H1 (cell line): ENCODE results near the gene SAMD4A. TPM values are rescaled to one million over a fixed set of nuclear protein-coding genes. Genes with fewer than 3 reads are reported as not detected.

ENCODE experiments used
- CTCF ChIA-PET: fragments of 300-600 bp; sonication (Branson Sonifier 250); formaldehyde crosslinking; loops from one replicate; lab custom pipeline; 2021; ENCODE audit not compliant: partially characterized antibody; lab: Charles Lee
- POLR2A ChIA-PET: fragments of 300-600 bp; sonication (Branson Sonifier 250); formaldehyde crosslinking; loops from one replicate; lab custom pipeline; 2021; ENCODE audit warnings: inconsistent platforms; ENCODE audit not compliant: partially characterized antibody; lab: Charles Lee
- DNase-seq, 2 experiments: peaks; one replicate each; pipeline versions ENCODE4 v3.0.0 to v3.0.0-alpha.2; 2010 to 2022; ENCODE audit warnings: low spot score in 2 of 2, low read depth in 1 of 2, mixed read lengths in 1 of 2
- FAIRE-seq: peaks from 2 replicates; lab custom pipeline; 2011; peaks lifted over from hg19 to GRCh38; lab: Jason Lieb, UNC
- H2AFZ ChIP-seq: 2 replicates; pipeline ENCODE4 v1.8.1; 2012; ENCODE audit warnings: low read length, inconsistent platforms
- H2AK5ac ChIP-seq: 2 replicates; pipeline ENCODE4 v1.6.1; 2013; ENCODE audit warnings: low read depth, low read length
- H2BK120ac ChIP-seq: replicated peaks from 2 replicates; pipeline ENCODE3; 2013; ENCODE audit warnings: low read depth, low read length, inconsistent platforms
- H2BK12ac ChIP-seq: 2 replicates; pipeline ENCODE4 v1.6.1; 2013; ENCODE audit warnings: low read depth, low read length
- H2BK15ac ChIP-seq: 2 replicates; pipeline ENCODE4 v1.6.1; 2013; ENCODE audit warnings: low read length
- H2BK20ac ChIP-seq: 2 replicates; pipeline ENCODE4 v1.6.1; 2013; ENCODE audit warnings: low read length
- H2BK5ac ChIP-seq: 2 replicates; pipeline ENCODE4 v1.6.1; 2013; ENCODE audit warnings: low read depth, low read length
- H3K14ac ChIP-seq: 2 replicates; pipeline ENCODE4 v1.6.1; 2013; ENCODE audit warnings: inconsistent platforms; ENCODE audit not compliant: insufficient read length
- H3K18ac ChIP-seq: 2 replicates; pipeline ENCODE4 v1.6.1; 2013; ENCODE audit warnings: low read length; ENCODE audit errors: extremely low read depth
- H3K23ac ChIP-seq: 2 replicates; pipeline ENCODE4 v1.6.1; 2013; ENCODE audit warnings: inconsistent platforms; ENCODE audit not compliant: insufficient read length
- H3K23me2 ChIP-seq: 2 replicates; pipeline ENCODE4 v1.6.1; 2013; ENCODE audit warnings: low read depth, low read length
- H3K27ac ChIP-seq: 2 replicates; pipeline ENCODE4 v1.6.1; 2011; ENCODE audit warnings: low read depth, low read length, inconsistent platforms
- H3K27me3 ChIP-seq, 4 experiments: replicated peaks in 1 of 4; 1 replicate in 1 of 4; 2 replicates in 3 of 4; pipeline versions ENCODE4 v1.6.1 to v1.8.1; 2011 to 2013; ENCODE audit warnings: low read length in 3 of 4, mild to moderate bottlenecking in 3 of 4, inconsistent platforms in 2 of 4, mixed read lengths in 2 of 4, moderate library complexity in 1 of 4; ENCODE audit not compliant: control insufficient read depth in 3 of 4, insufficient read depth in 3 of 4; ENCODE audit errors: extremely low read depth in 1 of 4
- H3K36me3 ChIP-seq, 4 experiments: 2 replicates each; pipeline versions ENCODE4 v1.6.1 to v1.8.1; 2011 to 2013; ENCODE audit warnings: mild to moderate bottlenecking in 4 of 4, low read length in 3 of 4, moderate library complexity in 2 of 4, control low read depth in 1 of 4, inconsistent platforms in 1 of 4; ENCODE audit not compliant: insufficient read depth in 4 of 4, control insufficient read depth in 2 of 4
- H3K4ac ChIP-seq: replicated peaks from 2 replicates; pipeline ENCODE3; 2013; ENCODE audit warnings: low read length, low read depth, mixed read lengths, inconsistent platforms; ENCODE audit not compliant: insufficient read length
- H3K4me1 ChIP-seq, 4 experiments: replicated peaks in 1 of 4; 1 replicate in 1 of 4; 2 replicates in 3 of 4; pipeline versions ENCODE4 v1.6.1 to v1.8.1; 2011 to 2013; ENCODE audit warnings: low read length in 3 of 4, inconsistent platforms in 2 of 4, mixed read lengths in 1 of 4; ENCODE audit not compliant: insufficient read depth in 4 of 4, control insufficient read depth in 3 of 4
- H3K4me2 ChIP-seq, 2 experiments: 2 replicates each; pipeline versions ENCODE4 v1.6.1 to v1.8.1; 2011 to 2013; ENCODE audit warnings: low read depth in 2 of 2, low read length in 2 of 2, control low read depth in 1 of 2, inconsistent platforms in 1 of 2, mild to moderate bottlenecking in 1 of 2; ENCODE audit not compliant: insufficient read depth in 1 of 2
- H3K4me3 ChIP-seq, 4 experiments: fragments of 200-600, 300-600 bp in 1 of 4; sonication (generic), shearing (Covaris generic), sonication (Bioruptor Twin) in 1 of 4; 2 replicates each; pipeline versions ENCODE4 v1.5.1 to v1.8.1; 2011 to 2016; ENCODE audit warnings: low read length in 4 of 4, low read depth in 3 of 4, control low read depth in 2 of 4, inconsistent platforms in 2 of 4, mild to moderate bottlenecking in 2 of 4, mixed read lengths in 1 of 4, moderate library complexity in 1 of 4; ENCODE audit not compliant: insufficient read depth in 2 of 4; ENCODE audit errors: extremely low read depth in 1 of 4
- H3K56ac ChIP-seq: replicated peaks from 2 replicates; pipeline ENCODE3; 2013; ENCODE audit warnings: low read depth, mild to moderate bottlenecking, mixed read lengths, low read length, inconsistent platforms; ENCODE audit not compliant: insufficient read length
- H3K79me1 ChIP-seq: 2 replicates; pipeline ENCODE4 v1.6.1; 2013; ENCODE audit warnings: low read depth, low read length, control low read depth
- H3K79me2 ChIP-seq, 2 experiments: 2 replicates each; pipeline versions ENCODE4 v1.6.1 to v1.8.1; 2012 to 2013; ENCODE audit warnings: low read length in 2 of 2, mild to moderate bottlenecking in 2 of 2, inconsistent platforms in 1 of 2; ENCODE audit not compliant: insufficient read depth in 2 of 2, control insufficient read depth in 1 of 2
- H3K9ac ChIP-seq, 4 experiments: replicated peaks in 1 of 4; 1 replicate in 1 of 4; 2 replicates in 3 of 4; pipeline versions ENCODE4 v1.6.1 to v1.8.1; 2011 to 2013; ENCODE audit warnings: low read depth in 3 of 4, low read length in 3 of 4, control low read depth in 2 of 4, mild to moderate bottlenecking in 2 of 4, moderate library complexity in 2 of 4, inconsistent platforms in 1 of 4; ENCODE audit errors: extremely low read depth in 1 of 4
- H3K9me3 ChIP-seq, 2 experiments: 2 replicates each; pipeline versions ENCODE4 v1.6.1 to v1.8.1; 2012 to 2013; ENCODE audit warnings: mild to moderate bottlenecking in 2 of 2, moderate library complexity in 2 of 2, control low read depth in 1 of 2, inconsistent platforms in 1 of 2, low read depth in 1 of 2, low read length in 1 of 2, mixed read lengths in 1 of 2; ENCODE audit not compliant: insufficient read depth in 2 of 2
- H4K20me1 ChIP-seq, 2 experiments: replicated peaks in 1 of 2; 2 replicates each; pipeline versions ENCODE3 to v1.8.1; 2011 to 2013; ENCODE audit warnings: inconsistent platforms in 2 of 2, low read length in 2 of 2, mild to moderate bottlenecking in 1 of 2; ENCODE audit not compliant: insufficient read depth in 2 of 2, control insufficient read depth in 1 of 2
- H4K5ac ChIP-seq: 2 replicates; pipeline ENCODE4 v1.6.1; 2013; ENCODE audit warnings: low read length, low read depth, mixed read lengths, inconsistent platforms; ENCODE audit not compliant: insufficient read length
- H4K8ac ChIP-seq: 2 replicates; pipeline ENCODE4 v1.8.0; 2013; ENCODE audit warnings: mild to moderate bottlenecking, moderate library complexity, low read length, inconsistent platforms; ENCODE audit not compliant: insufficient read depth; ENCODE audit errors: extremely low read depth
- H4K91ac ChIP-seq: replicated peaks from 2 replicates; pipeline ENCODE3; 2013; ENCODE audit warnings: low read length, mixed read lengths, inconsistent platforms; ENCODE audit not compliant: insufficient read length
- ATF2 ChIP-seq: IDR thresholded peaks from 2 replicates; pipeline ENCODE4 v1.6.1; 2012; ENCODE audit warnings: low read length, inconsistent platforms
- BACH1 ChIP-seq: IDR thresholded peaks from 2 replicates; pipeline ENCODE4 v1.6.1; 2012; ENCODE audit warnings: low read length, improper control_type of control experiment
- CEBPB ChIP-seq: IDR thresholded peaks from 2 replicates; pipeline ENCODE4 v1.6.1; 2012; ENCODE audit warnings: low read depth, low read length
- CREB1 ChIP-seq: IDR thresholded peaks from 2 replicates; pipeline ENCODE4 v1.6.1; 2012; ENCODE audit warnings: inconsistent platforms
- EZH2 ChIP-seq: fragments of 200-600 bp; sonication (generic); IDR thresholded peaks from 2 replicates; pipeline ENCODE4 v1.7.1; 2012; ENCODE audit warnings: low read depth, mild to moderate bottlenecking, moderate library complexity, low read length, inconsistent platforms; ENCODE audit not compliant: severe bottlenecking
- FOSL1 ChIP-seq: IDR thresholded peaks from 2 replicates; pipeline ENCODE4 v1.6.1; 2011; ENCODE audit warnings: mild to moderate bottlenecking, low read depth, low read length, moderate library complexity; ENCODE audit not compliant: insufficient read depth
- JUN ChIP-seq: IDR thresholded peaks from 2 replicates; pipeline ENCODE4 v1.6.1; 2011; ENCODE audit warnings: low read depth, mild to moderate bottlenecking, improper control_type of control experiment, low read length
- POLR2A ChIP-seq, 2 experiments: IDR thresholded peaks; 1 replicate in 1 of 2; 2 replicates in 1 of 2; pipeline ENCODE4 v1.6.1; 2011; ENCODE audit warnings: low read depth in 2 of 2, low read length in 2 of 2, mild to moderate bottlenecking in 2 of 2; ENCODE audit errors: control extremely low read depth in 1 of 2
- POLR2AphosphoS5 ChIP-seq: IDR thresholded peaks from 2 replicates; pipeline ENCODE4 v1.6.1; 2011; ENCODE audit warnings: low read depth, low read length
- RBBP5 ChIP-seq: IDR thresholded peaks from 2 replicates; pipeline ENCODE4 v1.7.1; 2012; ENCODE audit warnings: low read depth, mild to moderate bottlenecking, inconsistent platforms, low read length, moderate library complexity, borderline replicate concordance
- WGBS, 2 experiments: shearing (Covaris generic) in 1 of 2; methylation state at CpG; one replicate each; pipeline versions ENCODE4 v1.1.6 to v1.1.7; 2013 to 2015; ENCODE audit warnings: low lambda C conversion rate in 2 of 2, mixed read lengths in 2 of 2, inconsistent platforms in 1 of 2, low coverage in 1 of 2, missing lambda C conversion rate in 1 of 2; ENCODE audit not compliant: insufficient replicate concordance in 2 of 2, insufficient coverage in 1 of 2, insufficient read length in 1 of 2; ENCODE audit errors: extremely low coverage in 1 of 2, missing lambda C conversion rate in 1 of 2; 5-methylcytosine and 5-hydroxymethylcytosine counted together
- polyA plus RNA-seq, 7 experiments: library from polyadenylated mRNA; depleted of rRNA in 3 of 7; stranded (reverse) in 5 of 7; unstranded in 2 of 7; fragments of >200 nt in 5 of 7; fragments of 200-250 nt in 2 of 7; gene quantifications; 1 replicate in 5 of 7; 2 replicates in 1 of 7; 4 replicates in 1 of 7; pipeline versions ENCODE4 v1.2.1 to v1.2.3, GENCODE V29; 2011 to 2013; ENCODE audit warnings: missing spikeins in 2 of 7, mixed read lengths in 2 of 7
- total RNA-seq: library from RNA; stranded (reverse); fragmentation: NEBNext Ultra II Directional; extraction: Animal tissue kit (Norgen Biotek cat#: 25700); gene quantifications from 2 replicates; pipeline ENCODE4 v1.2.1, GENCODE V29; 2021

The SAMD4A gene
- total and polyA plus RNA-seq, 2 of the 8 experiments (the other 6 are each of a cell fraction or from before 2014, with no cell fraction given), result 2.4 to 12.3 TPM

GRCh38 chr14:54565785-54566409 is 1.0 kb upstream of the SAMD4A start:
- peak overlapping the region; percentile 93 to 98 for H3K4me2 ChIP-seq
- H2BK15ac ChIP-seq, result no peak overlapping the region
- H2AK5ac ChIP-seq, result no peak overlapping the region
- no peak overlapping the region; the same call in 1 of the 2 replicates for H2AFZ ChIP-seq
- H3K9ac ChIP-seq, result peak overlapping the region in 3 of 4 experiments; percentile 45 to 90 (median 58); a peak in 5 of 7 replicates
- ChIA-PET CTCF (interaction anchor here (0.9 to 8.8 kb wide), 16 partner anchors 14 to 248 kb away, joined by 3 to 98 read pairs (median 4); no protein-coding TSS in a partner anchor), POLR2A (interaction anchor here (0.8 to 3.3 kb wide), 30 partner anchors 9 to 487 kb away, joined by 3 to 20 read pairs (median 3); partner anchors contain the start of genes CGRRF1 and GMFB)
- H3K27me3 ChIP-seq, result peaks cover 0 to 30% (median 11%) of the 10 kb centered on the region in 4 experiments; a peak in 4 of 7 replicates
- H3K27ac ChIP-seq, result no peak overlapping the region
- H2BK20ac ChIP-seq, result no peak overlapping the region
- H3K79me1 ChIP-seq, result no peaks in the 10 kb centered on the region; the same call in 1 of the 2 replicates
- no peak overlapping the region for H4K91ac ChIP-seq
- H3K18ac ChIP-seq, result no peak overlapping the region
- H3K4ac ChIP-seq, result no peak overlapping the region
- no peak overlapping the region for H2BK5ac ChIP-seq
- no peak overlapping the region for H4K5ac ChIP-seq
- H3K9me3 ChIP-seq, result no peaks in the 10 kb centered on the region
- no peak overlapping the region for H3K14ac ChIP-seq
- H3K4me3 ChIP-seq, result peak overlapping the region; percentile 62 to 84 (median 77)
- no peak overlapping the region for H2BK120ac ChIP-seq
- H3K56ac ChIP-seq, result peak overlapping the region; percentile 16
- H3K36me3 ChIP-seq, result no peaks in the 10 kb centered on the region
- no peak overlapping the region for H3K23ac ChIP-seq
- peaks cover 2 to 9% (median 6%) of the 10 kb centered on the region in 4 experiments; a peak in 6 of 7 replicates for H3K4me1 ChIP-seq
- FAIRE-seq, result no peak
- DNase-seq, result peak in 1 of 2 experiments; percentile 86
- no peak overlapping the region for H2BK12ac ChIP-seq
- H3K23me2 ChIP-seq, result peaks cover 20% of the 10 kb centered on the region
- peaks cover 0 to 10% of the 10 kb centered on the region in 2 experiments; a peak in 2 of 4 replicates for H3K79me2 ChIP-seq
- H4K8ac ChIP-seq, result peak overlapping the region; percentile 85
- H4K20me1 ChIP-seq, result no peaks in the 10 kb centered on the region
- 0% methylated on average over 20 of the region's 73 CpGs; no CpG with 5 or more reads in 1 of the 2 experiments for WGBS, 2 experiments
- TF ChIP-seq EZH2, result peak; percentile 0
- no peak for TF ChIP-seq RBBP5
- peak in 1 of 2 experiments; percentile 56; a peak in 2 of 3 replicates for TF ChIP-seq POLR2A (IDR thresholded peaks at IDR 0.05; ENCODE audit: control extremely low read depth in 1 of 2, low read depth in 2 of 2, low read length in 2 of 2)
- 0 out of 2 replicates have a peak, but pooled peaks have one; percentile 5 for TF ChIP-seq BACH1
- TF ChIP-seq JUN, result peak; percentile 32; the same call in 1 of the 2 replicates
- TF ChIP-seq POLR2AphosphoS5, result peak; percentile 71; the same call in 1 of the 2 replicates
- peak; percentile 88; the same call in 1 of the 2 replicates for TF ChIP-seq ATF2
- 0 out of 2 replicates have a peak, but pooled peaks have one; percentile 18 for TF ChIP-seq CREB1
- no peak for TF ChIP-seq CEBPB
- no peak for TF ChIP-seq FOSL1
